HCEC 1CT (cell line): ENCODE measurements around the gene CKS2.

ENCODE experiments used
- DNase-seq: peaks from one replicate; pipeline ENCODE4 v3.0.0-alpha.2; 2017

The CKS2 gene

DNA sequence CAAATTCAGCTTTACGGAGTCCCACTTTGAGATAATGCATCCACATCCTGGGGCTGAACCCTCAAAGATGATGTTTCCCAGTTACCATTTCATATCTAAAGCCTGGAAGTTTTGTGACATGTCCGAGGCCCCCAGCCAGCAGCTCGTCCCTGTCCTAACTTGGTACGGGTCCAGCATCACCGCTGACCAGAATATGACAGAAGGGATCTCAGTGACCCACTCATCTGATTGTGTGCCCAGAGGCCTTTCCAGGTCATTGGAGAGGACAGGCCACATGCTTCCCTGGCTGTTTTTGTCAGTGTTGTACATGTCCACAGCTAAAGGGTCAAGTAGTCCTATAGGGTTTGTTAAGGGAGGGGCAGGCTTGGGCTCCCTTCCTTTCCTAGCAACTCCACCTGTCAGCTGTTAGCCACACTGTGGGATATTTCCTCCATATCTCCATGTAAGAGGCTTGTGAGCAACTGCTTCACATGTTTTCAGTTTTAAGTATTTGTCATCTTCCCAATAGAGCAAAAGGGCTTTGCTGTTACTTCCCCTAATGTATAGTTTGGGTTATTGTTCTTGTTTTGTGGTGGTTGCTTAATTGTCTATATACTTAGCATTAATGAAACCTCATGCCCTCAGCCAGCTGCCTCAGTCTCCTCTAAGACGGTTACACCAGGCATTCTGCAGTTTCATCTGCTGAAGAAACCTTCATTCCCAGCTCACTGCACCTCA, 40.7 kb downstream of the CKS2 start:
- no peak for DNase-seq

DNA sequence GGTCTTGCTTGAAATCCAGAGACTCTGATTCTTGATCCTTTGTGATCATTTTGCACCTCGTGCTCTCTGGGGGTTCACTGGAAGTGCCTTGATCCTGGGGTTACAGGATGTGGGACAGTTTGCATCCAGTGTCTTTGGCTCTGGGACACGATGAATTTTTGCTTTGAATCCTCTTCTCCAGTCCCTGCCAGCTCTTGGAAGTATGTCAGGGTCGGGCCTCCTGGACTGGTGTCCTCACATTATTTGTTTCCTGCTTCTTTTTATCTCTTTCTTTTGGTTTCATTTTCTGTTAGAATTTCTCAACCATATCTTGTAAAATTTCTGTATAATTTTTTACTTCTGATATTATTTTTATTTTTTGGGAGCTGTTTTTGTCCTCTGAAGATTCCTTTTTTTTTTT, 41.5 kb downstream of the CKS2 start:
- no peak for DNase-seq

DNA sequence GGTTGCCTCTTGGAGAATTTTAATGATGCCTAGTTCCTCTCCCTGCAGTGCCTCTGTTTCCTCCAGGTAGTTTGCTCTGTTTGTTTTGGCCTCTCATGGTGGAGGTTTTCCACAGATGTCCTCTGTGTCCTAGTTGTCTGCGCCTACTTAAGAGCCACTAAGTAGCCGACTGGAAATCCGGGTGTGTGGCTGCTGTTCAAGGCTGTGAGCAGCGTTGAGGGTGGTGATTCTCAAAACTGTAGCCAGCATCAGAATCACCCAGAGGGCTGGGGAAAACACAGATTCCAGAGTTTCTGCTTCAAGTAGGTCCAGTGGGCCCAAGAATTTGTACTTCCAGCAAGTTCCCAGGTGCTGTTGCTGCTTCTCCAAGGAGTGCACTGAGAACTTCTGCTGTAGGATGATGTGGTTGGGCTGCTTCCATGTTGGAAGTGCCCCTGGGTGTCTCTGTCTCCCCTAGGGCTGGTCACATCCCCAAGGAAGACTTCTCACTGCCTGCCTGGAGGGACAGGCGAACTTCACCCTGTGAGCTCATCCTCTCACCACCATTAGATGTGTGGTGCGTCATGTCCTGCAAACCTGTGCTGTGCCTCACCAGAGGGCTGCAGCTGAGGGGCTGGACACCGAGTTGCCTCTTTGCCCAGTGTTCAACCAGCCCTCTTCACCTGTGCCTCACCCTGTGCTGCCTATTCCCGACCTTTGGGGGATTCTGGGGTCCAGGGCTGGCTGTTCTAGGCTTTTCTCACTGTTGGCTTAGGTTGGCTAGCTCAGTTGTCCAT, 42.1 kb downstream of the CKS2 start:
- DNase-seq, result no peak

DNA sequence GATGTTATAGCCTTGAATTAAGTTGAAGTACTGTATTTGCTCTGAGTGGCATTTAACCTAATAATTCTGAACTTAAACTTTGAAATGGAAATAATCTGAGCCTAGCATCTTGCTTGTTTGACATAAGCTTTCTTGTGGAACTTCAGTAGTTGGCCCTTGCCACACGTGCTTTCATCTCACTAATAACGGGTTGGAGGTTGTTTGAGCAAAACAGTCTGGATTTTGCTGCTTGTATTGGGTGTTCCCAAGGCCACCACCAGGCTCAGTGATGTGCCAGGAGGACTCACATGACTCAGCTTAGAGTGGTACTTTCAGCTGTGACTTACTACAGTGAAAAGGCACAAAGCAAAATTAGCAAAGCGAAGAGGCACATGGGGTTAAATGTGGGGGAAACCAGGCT, 43.0 kb downstream of the CKS2 start:
- DNase-seq, result no peak

DNA sequence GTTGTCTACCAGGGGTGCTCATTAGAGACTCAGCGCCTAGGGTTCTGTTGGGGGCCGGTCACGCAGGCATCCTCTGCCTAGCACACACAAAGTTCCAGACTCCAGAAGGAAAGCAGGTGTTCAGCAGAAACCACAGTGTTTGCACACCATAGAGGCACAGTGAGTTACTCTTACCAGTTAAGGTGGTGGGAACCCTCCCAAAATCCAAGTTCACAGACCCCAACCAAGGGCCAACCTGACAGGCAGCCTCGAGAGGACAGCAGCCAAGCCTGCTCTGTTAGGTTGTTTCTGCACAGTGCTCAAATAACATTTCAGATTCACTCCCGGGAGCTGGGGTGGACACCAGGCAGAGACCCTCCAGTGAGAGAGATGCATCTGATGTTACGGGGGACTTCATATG, 43.5 kb downstream of the CKS2 start:
- DNase-seq, result no peak

DNA sequence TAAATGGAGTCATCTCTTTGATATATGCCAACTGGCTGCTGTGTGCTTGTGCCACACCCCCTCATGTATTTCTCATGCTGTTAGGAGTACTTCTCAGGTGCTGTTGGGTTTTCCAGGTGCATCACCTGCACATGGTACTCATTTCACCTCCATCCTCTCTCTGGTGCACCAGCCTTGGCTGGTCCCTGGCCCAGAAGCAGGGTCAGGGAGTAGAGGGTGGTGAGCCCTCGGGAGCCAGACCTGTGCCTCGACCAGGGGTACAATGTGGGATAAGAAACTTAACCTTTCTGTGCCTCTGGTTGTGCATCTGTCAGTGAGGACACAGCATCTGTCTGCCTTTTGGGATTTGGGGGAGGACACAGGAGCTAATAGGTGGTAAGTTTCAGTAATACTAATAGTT, 45.8 kb downstream of the CKS2 start:
- no peak for DNase-seq

DNA sequence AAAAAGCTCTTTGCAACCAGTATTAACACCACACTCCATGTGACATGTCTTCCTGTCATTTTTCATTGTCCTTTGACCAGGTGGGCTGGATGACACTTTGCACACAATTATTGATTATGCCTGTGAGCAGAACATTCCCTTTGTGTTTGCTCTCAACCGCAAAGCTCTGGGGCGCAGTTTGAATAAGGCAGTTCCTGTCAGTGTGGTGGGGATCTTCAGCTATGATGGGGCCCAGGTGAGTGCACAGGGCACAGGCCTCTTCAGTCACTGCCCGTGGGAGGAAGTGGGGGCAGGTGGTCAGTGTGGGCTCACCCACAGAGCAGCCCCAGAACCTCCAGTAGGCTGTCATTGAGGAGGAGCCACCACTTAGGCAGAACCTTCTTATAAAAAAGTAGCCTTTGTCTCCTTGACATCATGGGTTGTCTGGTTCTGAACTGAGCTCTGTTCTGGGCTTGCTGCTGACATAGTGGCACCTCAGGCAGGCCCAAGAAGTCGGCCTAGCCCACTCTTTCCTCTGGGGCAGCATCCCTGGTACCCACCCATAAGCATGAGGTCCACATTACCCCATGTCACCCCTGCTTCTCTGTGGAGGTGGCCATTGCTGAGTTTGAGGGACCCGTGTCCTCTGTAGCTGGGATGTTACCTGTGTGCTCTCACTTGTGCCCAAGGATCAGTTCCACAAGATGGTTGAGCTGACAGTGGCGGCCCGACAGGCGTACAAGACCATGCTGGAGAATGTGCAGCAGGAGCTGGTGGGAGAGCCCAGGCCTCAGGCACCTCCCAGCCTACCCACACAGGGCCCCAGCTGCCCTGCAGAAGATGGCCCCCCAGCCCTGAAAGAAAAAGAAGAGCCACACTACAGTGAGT, 46.6 kb downstream of the CKS2 start:
- DNase-seq, result no peak

DNA sequence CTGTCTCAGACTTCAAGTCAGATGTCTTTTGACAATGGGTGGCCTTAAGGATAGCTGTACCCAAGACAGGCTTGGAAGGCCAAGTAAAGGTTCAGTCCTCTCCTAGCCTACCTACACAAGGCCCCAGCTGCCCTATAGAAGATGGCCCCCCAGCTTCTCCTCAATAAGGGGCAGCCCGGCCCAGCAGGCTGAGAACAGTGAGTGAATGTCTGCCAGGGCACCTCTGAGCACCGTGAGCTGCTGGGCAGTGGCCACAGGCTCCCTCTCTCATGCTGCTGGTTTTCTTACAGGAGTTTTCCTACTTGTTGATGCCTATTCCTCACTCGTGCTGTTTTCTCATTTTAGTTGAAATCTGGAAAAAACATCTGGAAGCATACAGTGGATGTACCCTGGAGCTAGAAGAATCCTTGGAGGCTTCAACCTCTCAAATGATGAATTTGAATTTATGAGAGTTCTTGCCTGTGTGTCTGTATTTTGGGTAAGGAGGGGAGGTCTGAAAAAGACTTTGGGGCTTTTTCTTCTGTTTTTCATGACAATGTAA, 47.5 kb downstream of the CKS2 start:
- no peak for DNase-seq

DNA sequence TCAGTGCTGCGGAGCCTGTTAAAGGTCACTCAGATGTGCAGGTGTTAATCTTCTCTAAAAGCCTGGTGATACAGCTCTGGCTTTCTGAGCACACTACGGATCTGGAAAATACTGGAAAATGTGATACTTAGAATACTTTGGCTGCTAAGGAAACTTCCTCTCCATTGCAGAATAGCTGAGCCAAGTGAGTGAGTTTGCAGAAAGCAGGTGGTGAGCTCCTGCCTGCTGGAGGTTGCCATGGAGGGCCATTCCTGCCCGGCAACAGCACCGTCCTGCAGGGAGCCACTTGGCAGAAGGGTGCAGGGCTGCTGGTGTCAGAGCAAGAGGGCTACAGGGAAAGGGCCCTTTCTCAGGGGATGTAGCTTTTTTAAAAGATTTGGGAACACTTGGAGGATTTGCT, 48.0 kb downstream of the CKS2 start:
- DNase-seq, result no peak

DNA sequence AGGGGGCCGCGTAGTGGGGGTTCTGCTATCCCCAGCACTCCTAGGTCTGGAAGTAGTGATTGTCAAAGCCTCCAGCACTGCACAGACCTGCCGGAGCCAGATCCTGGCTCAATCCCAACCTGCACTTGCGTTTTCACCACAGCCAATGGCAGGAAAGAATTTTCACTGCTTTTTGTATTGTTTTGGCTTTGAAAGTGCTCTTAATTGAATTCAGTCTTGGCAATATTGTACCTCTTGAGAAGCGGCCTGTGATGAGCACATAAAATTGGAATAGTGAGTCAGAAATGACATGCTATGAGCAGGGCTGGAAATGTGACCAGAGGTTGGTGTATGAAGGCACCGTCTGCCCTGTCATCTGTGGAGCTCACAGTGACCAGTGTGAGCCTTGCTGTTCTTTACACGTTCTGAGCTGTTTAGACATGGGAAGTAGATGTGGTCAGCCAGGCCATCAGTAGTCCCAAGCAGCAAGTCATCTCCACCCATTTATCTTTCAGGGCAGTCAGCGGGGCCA, 48.8 kb downstream of the CKS2 start:
- no peak for DNase-seq

DNA sequence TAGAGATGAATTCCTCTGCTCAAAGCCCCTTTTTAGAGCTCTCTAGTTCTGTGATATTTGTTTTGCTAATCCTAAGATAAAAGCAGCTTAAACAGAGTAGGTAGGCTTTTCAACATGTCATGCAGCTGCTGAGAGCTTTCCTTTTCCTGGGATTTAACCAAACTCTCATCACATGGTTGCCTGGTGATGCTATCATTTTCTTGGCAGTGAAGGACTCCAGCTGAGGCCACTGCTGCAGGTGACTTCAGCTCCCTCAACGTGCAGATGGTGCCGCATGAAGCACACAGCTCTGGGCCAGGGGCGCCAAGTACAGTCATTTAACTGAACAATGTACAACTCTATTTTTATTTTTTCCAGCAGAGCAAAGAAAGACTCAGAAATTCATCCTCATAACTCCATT, 49.5 kb downstream of the CKS2 start:
- DNase-seq, result no peak

DNA sequence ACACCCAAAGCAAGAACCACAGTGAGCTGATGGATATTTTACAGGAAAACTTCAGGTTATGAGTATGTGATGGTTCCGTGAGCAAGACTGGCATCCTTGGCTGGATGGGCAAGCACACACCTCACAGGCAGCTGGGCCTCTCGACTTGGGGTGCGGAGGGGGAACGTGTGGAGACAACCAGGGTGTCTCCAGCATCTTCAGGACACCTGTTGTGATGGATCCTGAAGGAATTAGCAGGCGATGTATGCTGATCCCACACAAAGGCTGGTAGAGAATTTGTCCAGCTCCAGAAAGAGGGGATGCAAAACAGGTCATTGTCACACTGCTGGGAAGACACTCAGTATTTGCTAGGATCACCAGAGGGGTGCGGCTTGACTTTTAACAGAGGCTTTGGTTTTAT, 50.0 kb downstream of the CKS2 start:
- no peak for DNase-seq

DNA sequence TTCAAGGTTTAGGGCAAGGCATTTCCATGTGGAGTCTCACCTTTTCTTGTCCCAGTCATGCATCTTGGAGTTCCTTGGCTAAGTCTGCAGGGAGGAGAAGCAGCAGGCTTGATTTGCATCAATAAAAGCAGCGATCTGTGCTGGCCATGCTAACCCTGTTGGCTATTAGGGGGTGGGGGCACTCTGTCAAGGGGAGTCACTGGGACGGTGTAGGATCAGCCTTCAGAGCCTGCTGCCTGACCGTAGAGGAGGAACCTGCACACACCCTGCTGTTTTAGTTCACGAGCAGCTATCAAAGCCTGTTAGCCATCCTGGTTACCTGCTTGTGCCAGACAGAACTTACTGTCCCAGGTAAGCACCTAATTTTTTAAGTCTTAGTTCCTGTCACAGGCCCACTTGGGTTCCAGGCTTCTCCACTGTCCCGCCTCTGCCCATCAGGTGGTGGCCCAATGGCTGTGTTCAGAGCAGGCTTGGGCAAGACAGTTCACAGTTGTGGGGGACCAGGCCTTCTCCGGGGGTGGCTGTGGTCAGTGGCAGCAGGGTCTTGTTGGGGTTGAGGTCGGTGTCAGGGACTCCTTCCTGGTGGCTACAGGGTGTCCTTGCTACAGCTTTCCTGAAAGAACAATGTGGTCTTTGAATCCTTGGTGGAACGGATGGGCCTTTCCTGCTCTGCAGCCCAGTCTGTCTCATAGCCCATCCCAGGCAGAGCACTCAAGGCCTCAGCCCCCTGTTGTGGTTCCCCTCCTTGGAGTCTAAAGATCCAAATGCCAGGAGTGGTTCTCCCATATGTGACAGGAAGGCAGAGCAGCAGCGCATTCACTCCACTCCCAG, 51.0 kb downstream of the CKS2 start:
- no peak for DNase-seq

DNA sequence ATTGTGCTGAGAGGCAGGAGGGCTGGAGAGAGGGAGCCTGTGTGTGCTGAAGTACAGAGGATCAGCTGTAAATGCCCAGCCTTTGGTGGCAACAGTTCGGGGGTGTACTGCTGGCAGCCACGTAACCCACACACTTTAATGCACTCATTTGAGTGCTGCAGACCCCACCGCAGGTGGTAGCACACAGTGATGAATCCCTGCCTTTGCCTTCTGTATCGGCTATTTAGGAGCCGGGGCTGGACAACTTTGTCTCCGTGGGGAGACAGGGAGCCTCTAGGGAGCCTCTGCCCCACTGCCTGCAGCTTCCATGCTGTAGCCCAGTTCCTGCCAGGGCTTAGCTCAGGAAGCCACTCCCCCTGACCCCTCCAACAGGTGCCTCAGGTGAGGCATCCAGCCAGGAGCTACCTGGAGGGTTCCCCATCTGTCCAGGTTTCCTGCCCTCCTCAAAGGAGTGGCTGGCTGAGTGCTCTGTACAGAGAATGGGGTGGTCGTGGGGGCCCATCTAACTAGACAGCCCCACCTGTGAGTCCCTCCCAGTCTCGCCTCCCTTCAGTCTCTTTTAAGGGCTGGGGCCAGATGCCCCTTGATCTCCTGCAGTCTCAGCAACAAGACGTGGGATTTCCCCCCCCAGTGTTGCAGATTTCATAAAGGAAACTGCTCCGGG, 51.8 kb downstream of the CKS2 start:
- no peak for DNase-seq

DNA sequence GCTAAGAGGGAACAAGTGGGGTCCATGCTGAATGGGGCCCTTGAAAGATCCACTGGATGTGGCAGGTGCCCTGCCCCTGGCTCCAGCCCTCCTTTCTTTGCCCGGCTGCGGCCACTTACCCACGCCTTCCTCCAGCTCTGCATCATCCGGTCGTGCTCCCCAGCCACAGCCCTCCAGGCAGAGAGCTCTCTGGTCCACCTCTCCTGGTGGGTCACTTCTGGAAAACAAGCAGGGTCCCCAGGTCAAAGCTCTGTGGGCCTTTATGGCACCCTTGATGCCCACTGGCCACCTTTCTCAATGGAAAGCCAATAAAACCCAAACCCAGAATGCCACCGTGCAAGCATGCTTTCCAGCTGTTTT, 52.3 kb downstream of the CKS2 start:
- DNase-seq, result no peak

DNA sequence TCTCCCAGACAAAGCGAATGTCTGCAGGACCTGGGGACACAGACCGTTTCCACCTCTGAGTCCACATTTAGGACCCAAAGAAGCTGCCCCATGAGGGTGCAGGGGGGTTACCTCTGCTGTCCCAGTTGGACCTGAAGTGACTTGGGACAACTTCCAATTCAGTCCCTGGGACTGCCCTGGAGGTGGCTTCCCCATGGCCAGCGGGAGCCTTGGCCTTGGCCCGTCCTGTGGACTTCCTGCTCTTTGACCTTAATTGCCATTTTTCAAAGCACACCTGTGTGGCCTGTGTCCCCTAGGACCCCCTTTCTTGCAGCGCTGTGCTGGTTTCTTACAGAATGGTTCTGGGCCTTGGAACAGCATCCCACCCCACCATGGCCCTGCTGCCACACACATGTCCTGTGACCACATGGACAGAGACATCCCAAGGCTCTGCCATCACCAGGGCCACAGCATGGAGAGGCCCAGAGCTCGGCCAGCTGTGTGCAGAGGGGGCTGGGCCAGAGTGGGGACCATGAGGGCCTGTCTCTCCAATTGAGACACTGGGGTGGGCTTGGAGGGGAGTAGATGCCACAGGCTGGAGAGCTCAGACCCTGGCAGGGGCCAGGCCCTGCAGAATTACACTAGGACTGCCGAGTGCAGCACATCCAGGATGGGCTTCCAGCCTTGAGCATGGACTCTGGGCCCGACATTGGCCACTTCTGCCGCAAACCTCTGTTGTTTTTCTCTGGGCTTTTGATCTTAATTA, 53.1 kb downstream of the CKS2 start:
- no peak for DNase-seq

DNA sequence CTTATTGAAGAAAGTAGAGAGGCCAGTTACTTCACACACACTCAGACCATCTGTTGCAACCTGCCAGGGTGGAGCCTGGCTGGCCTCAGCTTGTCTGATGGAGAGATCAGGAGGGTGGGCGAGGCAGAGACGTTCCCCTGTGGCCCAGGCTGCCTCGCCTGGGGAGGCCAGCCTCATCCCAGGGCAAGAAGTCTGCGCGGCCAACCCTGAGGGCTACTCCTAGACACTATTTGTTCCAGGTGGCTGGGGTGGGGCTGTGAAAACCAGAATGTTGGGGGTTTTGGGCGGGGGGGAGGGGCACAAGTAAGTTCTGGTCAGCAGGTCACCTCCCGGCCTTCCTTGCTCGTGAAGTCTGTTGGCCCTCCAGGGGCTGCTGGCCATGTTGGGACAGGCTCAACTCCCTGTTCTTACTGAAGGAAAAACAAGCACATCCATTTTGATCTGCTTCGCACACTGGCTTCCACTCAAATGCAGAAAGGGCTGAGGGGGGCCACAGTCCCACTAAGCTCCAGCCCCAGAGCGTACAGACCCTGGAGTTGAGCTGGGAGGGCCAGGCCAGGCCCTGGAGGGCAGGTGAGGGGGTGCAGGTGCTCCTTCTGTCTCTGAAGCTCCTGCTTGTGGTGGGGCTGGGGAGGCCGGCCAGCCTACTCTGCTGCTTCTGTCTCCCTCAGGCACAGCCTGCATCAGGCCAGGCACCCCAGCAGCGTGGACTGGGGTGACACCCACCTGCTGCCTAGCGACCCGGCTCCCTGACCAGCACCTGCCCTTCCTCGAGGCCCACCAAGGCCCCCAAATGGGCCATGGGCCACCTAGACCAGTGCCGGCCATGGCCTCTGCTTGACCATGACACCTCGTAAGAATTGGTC, 53.9 kb downstream of the CKS2 start:
- no peak for DNase-seq

DNA sequence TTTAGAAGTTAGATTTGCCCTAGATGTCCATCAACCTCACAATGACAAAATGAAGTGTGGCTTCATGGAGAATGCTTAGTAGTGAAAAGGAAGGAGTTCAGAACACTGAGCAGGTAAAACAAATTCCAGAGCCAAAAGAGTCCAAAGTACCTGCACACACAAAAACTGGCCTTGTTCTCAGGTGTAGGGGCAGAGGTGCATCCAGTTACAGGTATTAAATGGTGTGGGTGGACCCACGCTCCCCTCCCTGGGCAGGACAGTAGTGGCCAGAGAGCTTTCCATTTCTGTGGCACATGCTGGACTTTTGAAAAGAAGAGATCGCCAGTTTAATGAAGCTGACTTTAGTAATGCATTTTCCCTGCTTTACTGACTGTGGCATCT, 54.5 kb downstream of the CKS2 start:
- no peak for DNase-seq
